Measurements from ENCODE around the gene NR2F1. TPM values are rescaled to one million over a fixed set of nuclear protein-coding genes. Genes with fewer than 3 reads are reported as not detected.

The NR2F1 gene
- total RNA-seq, 4 donors from 2014 or later = 25.8 to 43.3 (median 37.5) TPM

- Histone ChIP-seq H3K4me1 (peaks cover 0 to 16% of the 10 kb centered on the region in 2 donors), H3K9me3 (no peaks in the 10 kb centered on the region), H3K27me3 (peaks cover 67% of the 10 kb centered on the region), H3K36me3 (no peaks in the 10 kb centered on the region), H3K4me3 (replicated peaks in 1 of 3) (no peak overlapping the region), H3K27ac (no peak overlapping the region)
- DNase-seq = no peak
- intact Hi-C loops (cut with DNase I) = no loop called here
- 29 to 46% methylated on average over 28 of the region's 28 CpGs for WGBS, 2 donors
- TF ChIP-seq, protein P1, sequence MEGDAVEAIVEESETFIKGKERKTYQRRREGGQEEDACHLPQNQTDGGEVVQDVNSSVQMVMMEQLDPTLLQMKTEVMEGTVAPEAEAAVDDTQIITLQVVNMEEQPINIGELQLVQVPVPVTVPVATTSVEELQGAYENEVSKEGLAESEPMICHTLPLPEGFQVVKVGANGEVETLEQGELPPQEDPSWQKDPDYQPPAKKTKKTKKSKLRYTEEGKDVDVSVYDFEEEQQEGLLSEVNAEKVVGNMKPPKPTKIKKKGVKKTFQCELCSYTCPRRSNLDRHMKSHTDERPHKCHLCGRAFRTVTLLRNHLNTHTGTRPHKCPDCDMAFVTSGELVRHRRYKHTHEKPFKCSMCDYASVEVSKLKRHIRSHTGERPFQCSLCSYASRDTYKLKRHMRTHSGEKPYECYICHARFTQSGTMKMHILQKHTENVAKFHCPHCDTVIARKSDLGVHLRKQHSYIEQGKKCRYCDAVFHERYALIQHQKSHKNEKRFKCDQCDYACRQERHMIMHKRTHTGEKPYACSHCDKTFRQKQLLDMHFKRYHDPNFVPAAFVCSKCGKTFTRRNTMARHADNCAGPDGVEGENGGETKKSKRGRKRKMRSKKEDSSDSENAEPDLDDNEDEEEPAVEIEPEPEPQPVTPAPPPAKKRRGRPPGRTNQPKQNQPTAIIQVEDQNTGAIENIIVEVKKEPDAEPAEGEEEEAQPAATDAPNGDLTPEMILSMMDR (IDR thresholded peaks at IDR 0.05) = no peak
- no peak for TF ChIP-seq POLR2A (IDR thresholded peaks at IDR 0.05)
Observed at GRCh38 chr5:93598091-93599000, 15.3 kb downstream of the NR2F1 start.

DNA sequence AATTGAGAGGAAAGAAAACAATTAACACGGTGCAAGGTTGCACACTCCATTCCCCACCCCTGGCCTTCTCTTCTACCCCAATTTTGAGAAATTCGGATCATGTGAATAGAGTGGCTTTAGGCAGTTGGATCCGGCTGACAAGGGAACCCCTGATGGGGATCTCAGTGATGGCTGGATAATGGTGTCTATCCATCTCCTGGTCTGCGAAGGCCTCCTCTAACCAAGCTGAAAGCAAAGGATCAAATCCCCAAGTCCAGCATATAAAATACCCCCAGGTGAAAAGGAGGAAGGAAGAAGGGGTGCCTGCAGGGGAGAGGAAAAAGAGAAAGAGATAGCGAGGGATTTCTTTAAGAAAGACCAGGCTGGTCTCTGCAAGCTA lies 16.0 kb downstream of the NR2F1 start:
- Histone ChIP-seq H3K4me3 (replicated peaks in 1 of 3) (no peak overlapping the region), H3K27me3 (peaks cover 66% of the 10 kb centered on the region)
- intact Hi-C loops (cut with DNase I) = no loop called here

DNA sequence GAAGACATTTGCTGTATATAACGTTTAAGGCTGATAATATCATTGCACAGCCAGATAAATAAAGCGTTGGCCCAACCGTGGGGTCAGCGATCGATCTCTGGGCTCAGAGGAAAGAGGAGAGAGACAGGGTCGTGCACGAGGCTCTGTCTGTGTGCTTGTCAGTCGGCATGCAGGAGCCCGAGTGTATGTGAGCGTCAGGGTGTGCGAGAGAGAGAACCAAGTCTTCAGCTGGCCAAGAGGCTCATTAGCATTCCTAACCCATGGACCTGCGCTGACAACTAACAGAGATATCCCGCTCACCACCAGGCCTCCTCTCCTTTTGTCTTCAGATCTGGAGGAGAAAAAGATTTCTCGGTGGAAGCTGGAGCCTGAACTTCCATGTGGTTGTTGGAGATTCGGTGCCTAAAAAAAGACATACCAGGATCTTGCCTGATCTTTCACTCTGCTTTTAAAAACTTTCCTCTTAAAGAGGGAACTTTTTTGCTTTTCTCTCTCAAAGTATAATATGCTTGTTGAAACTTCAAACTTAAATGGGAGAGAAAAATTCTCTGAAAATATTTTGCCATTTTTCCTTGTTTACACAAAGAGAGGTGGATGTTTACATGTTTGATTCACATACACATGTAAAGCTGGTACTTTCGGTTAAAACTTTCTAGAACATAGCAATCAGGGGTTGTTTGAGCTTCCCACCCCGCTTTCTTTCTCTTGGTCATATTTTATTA lies 16.5 kb downstream of the NR2F1 start:
- Histone ChIP-seq H3K36me3 (no peaks in the 10 kb centered on the region), H3K4me1 (peaks cover 0 to 24% of the 10 kb centered on the region in 2 donors), H3K9me3 (no peaks in the 10 kb centered on the region), H3K4me3 (replicated peaks in 1 of 3) (no peak overlapping the region), H3K27ac (no peak overlapping the region), H3K27me3 (peaks cover 67% of the 10 kb centered on the region)
- intact Hi-C loops (cut with DNase I) = loop anchor here (10.0 kb wide), 1 partner anchor 305 kb away; no protein-coding TSS in a partner anchor
- 17 to 38% methylated on average over 17 of the region's 17 CpGs for WGBS, 2 donors
- DNase-seq = no peak
- no peak for TF ChIP-seq POLR2A (IDR thresholded peaks at IDR 0.05)
- TF ChIP-seq, protein P1 (IDR thresholded peaks at IDR 0.05) = no peak

More for the DNA sequence above, 16.0 kb downstream of the NR2F1 start:
- WGBS, 2 donors = 26 to 29% methylated on average over 5 of the region's 5 CpGs
- Histone ChIP-seq H3K4me1 (peaks cover 0 to 18% of the 10 kb centered on the region in 2 donors), H3K27ac (no peak overlapping the region), H3K9me3 (no peaks in the 10 kb centered on the region), H3K36me3 (no peaks in the 10 kb centered on the region)
- TF ChIP-seq, protein P1 (IDR thresholded peaks at IDR 0.05) = no peak
- TF ChIP-seq POLR2A (IDR thresholded peaks at IDR 0.05) = no peak
- no peak for DNase-seq

GRCh38 chr5:93600409-93601070 lies 17.5 kb downstream of the NR2F1 start:
- Histone ChIP-seq H3K27ac (no peak overlapping the region), H3K4me3 (replicated peaks in 1 of 3) (no peak overlapping the region), H3K9me3 (no peaks in the 10 kb centered on the region), H3K4me1 (peaks cover 0 to 22% of the 10 kb centered on the region in 2 donors), H3K36me3 (no peaks in the 10 kb centered on the region), H3K27me3 (peaks cover 67% of the 10 kb centered on the region)
- WGBS, 2 donors = 25 to 27% methylated on average over 8 of the region's 8 CpGs
- TF ChIP-seq POLR2A (IDR thresholded peaks at IDR 0.05) = no peak
- TF ChIP-seq, protein P1 (IDR thresholded peaks at IDR 0.05) = no peak
- no peak for DNase-seq
- intact Hi-C loops (cut with DNase I) = loop anchor here (10.0 kb wide), 1 partner anchor 304 kb away; no protein-coding TSS in a partner anchor

Data from thyroid gland (tissue), 4 donors.